Lower leg skin (tissue), 3 donors: ENCODE results near the gene NOTCH4.

Source experiments
- CTCF ChIP-seq, 3 donors: fragments of 450-650 bp; IDR thresholded peaks; one replicate each; pipeline ENCODE4 v1.5.1; 2016; ENCODE audit warnings: antibody characterized with exemption in 3 of 3, mild to moderate bottlenecking in 3 of 3, moderate library complexity in 2 of 3
- POLR2A ChIP-seq, 2 donors: fragments of 450-650 bp; IDR thresholded peaks; one replicate each; pipeline ENCODE4 v1.6.1; 2016 to 2017; ENCODE audit warnings: antibody characterized with exemption in 2 of 2, mild to moderate bottlenecking in 1 of 2, moderate library complexity in 1 of 2

DNA sequence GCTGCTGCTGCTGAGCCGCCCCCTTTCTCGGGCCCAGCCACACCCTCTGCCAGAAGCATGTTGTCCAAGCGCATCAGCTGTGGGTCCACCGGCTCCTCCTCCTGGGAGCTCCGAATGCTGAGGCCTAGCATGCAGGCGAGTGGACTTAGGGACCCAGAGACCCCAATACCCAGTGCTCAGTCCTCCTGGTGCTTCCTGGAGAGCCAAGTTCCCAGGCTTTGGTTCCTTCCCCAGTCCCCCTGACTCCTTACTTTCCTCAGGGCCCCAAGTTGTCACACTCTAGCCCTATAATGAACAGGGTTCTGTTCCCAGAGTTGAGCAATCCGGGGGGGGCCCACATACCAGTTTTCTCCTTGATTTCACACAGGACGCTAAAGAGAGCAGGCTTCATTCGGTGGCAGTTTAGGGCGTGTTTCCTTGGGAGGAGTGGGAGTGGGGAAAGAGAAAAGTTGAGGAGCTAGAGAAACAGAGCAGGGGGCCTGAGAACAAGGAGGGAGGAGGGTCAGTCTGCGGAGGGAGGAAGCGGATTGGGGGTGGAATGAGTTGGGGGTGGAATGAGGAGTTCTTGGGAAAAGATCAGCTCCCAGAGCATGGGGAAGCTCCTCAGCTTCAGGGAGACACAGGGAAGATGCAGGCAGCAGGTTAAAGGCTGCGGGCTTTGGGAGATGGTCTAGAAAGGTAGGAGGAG is 35.3 kb downstream of the NOTCH4 start:
- no peak for TF ChIP-seq CTCF (IDR thresholded peaks at IDR 0.05)
- no peak for TF ChIP-seq POLR2A (IDR thresholded peaks at IDR 0.05)
